HFF-Myc (cell line): ENCODE data around the gene BRD1.
"Not testable (repeated sequence)": the region's sequence is repeated elsewhere in the genome, so short reads cannot be mapped to it uniquely, and the experiment has no call there.

Experiments used
- DNase-seq: peaks from one replicate; pipeline ENCODE4 v3.0.0-alpha.2; 2011; ENCODE audit warnings: low read depth; ENCODE audit errors: extremely low read depth
- H3K4me3 ChIP-seq: replicated peaks from 2 replicates; pipeline ENCODE4 v1.5.1; 2011; ENCODE audit warnings: low read depth, mild to moderate bottlenecking, control low read depth, low read length
- CTCF ChIP-seq: IDR thresholded peaks from 2 replicates; pipeline ENCODE4 v1.5.1; 2012; ENCODE audit warnings: mild to moderate bottlenecking, low read depth, low read length, control low read depth; ENCODE audit errors: missing control alignments

Gene BRD1

DNA sequence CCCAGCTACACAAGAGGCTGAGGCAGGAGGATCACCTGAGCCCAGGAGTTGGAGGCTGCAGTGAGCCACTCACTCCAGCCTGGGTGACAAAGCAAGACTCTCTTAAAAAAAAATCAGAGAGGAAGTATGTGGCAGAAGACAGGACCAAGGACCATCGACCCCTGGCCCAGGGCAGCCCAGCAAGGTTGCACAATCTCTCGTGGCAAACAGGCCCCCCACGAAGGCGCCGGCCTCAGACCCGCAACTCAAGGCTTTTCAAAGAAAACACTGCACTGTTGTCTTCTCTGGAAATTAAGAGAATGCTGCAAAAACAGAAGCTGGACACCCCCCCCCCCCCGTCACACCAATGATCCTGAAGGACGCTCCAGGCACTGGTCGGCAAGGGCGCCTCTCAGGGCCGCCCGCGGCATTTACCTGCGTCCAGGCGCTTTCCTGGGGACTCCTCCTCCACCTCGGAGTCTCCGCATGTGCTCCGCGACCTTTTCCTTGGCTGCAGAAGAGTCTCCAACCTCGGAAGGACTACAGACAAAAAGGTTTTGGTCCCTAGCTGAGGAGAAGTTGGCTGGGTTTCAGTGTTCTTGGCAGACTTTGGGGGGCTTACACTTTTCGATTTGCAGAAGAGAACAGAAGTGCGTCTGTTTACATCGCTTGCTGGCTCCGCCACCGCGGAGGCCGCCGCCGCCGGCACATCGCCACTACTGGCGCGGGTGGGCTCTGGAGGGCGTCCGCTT is 40.5 kb downstream of the BRD1 start:
- no peak for DNase-seq
- no peak for TF ChIP-seq CTCF
- no peak overlapping the region for H3K4me3 ChIP-seq

DNA sequence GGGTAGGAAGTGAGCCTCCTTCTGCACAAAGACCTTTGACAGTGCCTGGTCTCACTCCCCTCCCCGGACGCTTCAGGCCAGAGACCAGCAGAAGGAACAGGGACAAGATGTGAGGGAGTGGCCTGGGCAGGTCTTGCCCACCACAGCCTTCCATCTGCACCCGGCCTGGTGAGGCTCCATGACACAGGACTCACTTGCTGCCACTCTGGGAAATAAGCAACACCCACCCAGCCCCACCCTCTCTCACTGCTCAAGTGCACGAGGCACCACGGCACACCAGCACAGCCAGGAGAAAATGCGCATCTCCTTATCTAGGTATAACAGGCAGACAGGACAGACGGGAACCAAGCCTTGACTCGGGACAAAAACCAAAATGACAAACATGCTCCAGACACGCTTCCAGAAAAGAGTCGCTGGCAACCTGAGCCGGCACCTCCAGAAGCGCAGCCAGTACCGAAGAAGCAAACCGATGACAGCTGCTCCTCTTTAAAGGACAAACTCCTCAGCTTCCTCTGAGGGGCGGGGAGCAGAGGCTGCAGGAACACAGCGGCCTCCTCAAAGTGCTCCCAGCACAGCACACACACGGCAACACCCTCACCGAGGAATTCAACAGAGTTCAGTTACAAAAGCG is 41.7 kb downstream of the BRD1 start:
- TF ChIP-seq CTCF = no peak
- DNase-seq = no peak
- no peak overlapping the region for H3K4me3 ChIP-seq

DNA sequence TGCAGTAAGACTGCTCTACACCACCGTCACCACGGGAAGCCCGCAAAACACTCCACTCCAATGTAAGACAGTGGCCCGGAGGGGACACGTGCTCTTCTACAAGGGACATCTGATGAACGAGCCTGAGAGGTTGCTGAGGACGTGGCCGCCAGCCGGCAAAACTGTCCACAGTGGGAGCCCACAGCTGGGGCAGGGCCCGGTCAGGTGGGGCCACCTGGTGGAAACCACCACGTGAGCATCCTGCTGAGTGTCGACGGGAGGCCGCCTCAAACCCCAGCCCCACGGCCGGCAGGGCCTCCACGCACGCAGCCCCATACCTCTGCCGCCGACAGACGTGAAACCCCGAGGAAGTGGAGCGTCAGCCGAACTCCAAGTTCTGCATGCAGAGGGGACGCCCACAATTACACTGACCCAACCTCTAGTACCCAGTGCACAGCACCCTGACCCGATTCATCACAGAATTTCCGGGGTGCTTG is 42.6 kb downstream of the BRD1 start:
- no peak for DNase-seq
- no peak for TF ChIP-seq CTCF
- H3K4me3 ChIP-seq = no peak overlapping the region

GRCh38 chr22:49784630-49784971 is 43.1 kb downstream of the BRD1 start:
- H3K4me3 ChIP-seq = no peak overlapping the region
- DNase-seq = no peak
- no peak for TF ChIP-seq CTCF

DNA sequence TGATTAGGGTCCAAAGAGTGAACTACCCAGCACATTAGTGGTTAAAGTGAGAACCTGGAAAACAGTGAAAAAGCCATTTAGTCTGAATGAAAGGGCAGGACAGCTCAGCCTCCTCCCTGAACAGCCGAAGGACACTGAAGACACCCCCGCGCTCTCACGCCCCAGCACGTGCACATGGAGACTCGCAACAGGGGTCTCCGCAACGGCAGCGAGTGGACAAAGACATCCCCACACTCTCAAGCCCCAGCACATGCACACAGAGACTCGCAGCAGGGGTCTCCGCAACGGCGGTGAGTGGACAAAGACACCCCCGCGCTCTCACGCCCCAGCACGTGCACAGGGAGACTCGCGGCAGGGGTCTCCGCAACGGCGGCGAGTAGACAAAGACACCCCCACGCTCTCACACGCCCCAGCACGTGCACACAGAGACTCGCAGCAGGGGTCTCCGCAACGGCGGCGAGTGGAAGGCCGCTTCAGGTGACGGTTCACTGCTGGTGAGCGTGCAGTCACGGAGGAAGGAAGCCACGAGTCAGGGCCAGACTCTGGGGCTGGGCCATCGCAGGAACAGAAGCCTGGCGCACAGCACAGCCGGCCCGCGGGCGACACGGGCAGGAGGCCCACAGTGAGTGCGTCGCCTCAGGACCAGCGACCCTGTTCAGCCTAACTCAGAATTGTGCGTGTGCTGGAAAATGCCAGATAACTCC is 43.6 kb downstream of the BRD1 start:
- no peak for TF ChIP-seq CTCF
- no peak overlapping the region for H3K4me3 ChIP-seq
- no peak for DNase-seq

- DNase-seq = no peak
- no peak for TF ChIP-seq CTCF
- H3K4me3 ChIP-seq = no peak overlapping the region
Observed at GRCh38 chr22:49783036-49783746, 44.5 kb downstream of the BRD1 start.

DNA sequence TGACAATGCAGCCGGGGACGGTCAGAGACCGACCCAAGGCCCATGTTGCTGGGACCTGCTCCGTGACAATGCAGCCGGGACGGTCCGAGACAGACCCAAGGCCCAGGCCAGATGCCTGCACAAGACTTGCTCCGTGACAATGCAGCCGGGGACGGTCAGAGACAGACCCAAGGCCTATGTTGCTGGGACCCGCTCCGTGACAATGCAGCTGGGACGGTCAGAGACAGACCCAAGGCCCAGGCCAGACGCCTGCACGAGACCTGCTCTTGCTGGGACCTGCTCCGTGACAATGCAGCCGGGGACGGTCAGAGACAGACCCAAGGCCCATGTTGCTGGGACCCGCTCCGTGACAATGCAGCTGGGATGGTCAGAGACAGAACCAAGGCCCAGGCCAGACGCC is 45.8 kb downstream of the BRD1 start:
- DNase-seq, H3K4me3 ChIP-seq: not testable (repeated sequence)
